Astrocyte of the spinal cord (primary cell): ENCODE data around the gene SLC7A7.
"Not testable (repeated sequence)": the region's sequence is repeated elsewhere in the genome, so short reads cannot be mapped to it uniquely, and the experiment has no call there.

Experiments
- DNase-seq: peaks from one replicate; pipeline ENCODE4 v3.0.0; 2011; ENCODE audit warnings: low read depth, low spot score
- H3K4me3 ChIP-seq: 2 replicates; pipeline ENCODE4 v1.5.1; 2011; ENCODE audit warnings: low read depth, mild to moderate bottlenecking, low read length, moderate library complexity
- in situ Hi-C: cut with HindIII; loops from 2 replicates; pipeline ENCODE4 v1.10.0; 2017; ENCODE audit warnings: low sequenced_read_pairs
- TF ChIP-seq, protein P1 (sequence below): IDR thresholded peaks from 2 replicates; pipeline ENCODE4 v1.5.1; 2012; ENCODE audit warnings: low read depth, mild to moderate bottlenecking, low read length, inconsistent platforms

The SLC7A7 gene

DNA sequence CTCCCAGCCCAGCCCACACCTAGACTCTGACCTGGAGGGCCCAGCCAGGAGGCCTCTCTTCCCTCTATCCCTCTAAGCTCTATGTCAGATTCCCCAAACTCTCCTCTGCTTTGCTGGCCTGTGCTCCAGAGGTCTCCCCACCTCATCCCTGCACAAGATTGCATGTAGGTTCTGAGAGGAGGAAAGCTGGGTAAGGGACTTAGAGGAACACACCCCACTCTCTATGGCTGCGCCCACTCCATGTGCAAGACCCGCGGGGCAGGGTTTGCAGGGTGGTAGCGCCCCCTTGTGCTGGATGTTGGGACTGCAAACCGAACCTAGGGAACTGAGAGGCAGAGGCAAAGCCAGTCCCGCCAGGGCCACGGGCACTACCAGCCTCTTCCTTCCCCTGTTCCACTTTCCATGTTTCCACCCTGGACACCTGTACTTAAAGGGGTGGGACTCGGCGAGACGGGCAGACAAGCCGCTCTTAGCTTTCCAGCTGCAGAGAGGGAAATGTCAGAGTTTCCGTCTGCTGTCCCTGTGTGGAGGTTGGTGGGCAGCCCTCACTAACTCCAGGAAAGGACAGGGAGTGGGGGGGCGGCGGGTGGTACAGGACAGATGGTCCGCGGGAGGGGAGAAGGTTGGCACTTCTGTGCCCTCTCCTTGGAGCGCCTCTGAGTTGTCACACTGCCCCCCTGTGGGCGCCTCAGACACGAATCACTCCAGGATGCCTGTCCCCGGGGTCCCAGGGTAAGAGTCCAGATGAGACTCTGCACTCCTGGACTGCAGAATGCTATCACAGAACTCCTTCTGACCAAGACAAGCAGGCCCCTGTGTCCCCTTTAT, 37.9 kb upstream of the SLC7A7 start:
- peak overlapping the region; percentile 35 for H3K4me3 ChIP-seq
- TF ChIP-seq, protein P1, sequence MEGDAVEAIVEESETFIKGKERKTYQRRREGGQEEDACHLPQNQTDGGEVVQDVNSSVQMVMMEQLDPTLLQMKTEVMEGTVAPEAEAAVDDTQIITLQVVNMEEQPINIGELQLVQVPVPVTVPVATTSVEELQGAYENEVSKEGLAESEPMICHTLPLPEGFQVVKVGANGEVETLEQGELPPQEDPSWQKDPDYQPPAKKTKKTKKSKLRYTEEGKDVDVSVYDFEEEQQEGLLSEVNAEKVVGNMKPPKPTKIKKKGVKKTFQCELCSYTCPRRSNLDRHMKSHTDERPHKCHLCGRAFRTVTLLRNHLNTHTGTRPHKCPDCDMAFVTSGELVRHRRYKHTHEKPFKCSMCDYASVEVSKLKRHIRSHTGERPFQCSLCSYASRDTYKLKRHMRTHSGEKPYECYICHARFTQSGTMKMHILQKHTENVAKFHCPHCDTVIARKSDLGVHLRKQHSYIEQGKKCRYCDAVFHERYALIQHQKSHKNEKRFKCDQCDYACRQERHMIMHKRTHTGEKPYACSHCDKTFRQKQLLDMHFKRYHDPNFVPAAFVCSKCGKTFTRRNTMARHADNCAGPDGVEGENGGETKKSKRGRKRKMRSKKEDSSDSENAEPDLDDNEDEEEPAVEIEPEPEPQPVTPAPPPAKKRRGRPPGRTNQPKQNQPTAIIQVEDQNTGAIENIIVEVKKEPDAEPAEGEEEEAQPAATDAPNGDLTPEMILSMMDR, result peak; percentile 88
- peak; percentile 87 for DNase-seq
- in situ Hi-C loops, result no loop called here

DNA sequence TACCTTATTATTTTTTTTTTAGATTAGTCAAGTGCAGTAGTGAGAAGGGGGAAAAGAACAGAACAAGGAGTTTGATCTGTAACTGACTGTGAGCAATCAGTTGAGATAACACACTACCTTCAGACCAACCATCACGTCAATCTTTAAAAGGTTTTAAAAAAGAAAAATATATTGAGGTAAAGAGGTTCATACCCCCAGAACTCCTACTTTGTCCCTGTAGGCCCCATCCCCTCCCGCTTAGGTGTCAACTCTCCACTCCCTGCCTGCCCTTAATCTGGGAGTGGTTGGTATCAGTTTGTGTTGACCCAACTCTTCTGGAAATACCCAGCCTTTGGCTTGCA, 37.3 kb upstream of the SLC7A7 start:
- in situ Hi-C loops, result no loop called here
- TF ChIP-seq, protein P1, result no peak
- DNase-seq, result no peak
- H3K4me3 ChIP-seq, result no peak overlapping the region

DNA sequence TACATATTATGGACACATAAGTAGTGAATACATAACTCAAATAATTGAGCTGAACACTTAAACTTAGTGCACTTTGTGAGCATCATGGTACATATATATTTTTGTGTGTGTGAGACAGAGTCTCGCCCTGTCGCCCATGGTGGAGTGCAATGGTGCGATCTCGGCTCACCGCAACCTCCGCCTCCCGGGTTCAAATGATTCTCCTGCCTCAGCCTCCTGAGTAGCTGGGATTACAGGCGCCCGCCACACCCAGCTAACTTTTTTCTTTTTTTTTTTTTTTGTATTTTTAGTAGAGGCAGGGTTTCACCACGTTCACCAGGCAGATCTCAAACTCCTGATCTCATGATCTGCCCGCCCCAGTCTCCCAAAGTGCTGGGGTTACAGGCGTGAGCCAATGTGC, 36.9 kb upstream of the SLC7A7 start:
- in situ Hi-C loops, H3K4me3 ChIP-seq, DNase-seq: not testable (repeated sequence)

DNA sequence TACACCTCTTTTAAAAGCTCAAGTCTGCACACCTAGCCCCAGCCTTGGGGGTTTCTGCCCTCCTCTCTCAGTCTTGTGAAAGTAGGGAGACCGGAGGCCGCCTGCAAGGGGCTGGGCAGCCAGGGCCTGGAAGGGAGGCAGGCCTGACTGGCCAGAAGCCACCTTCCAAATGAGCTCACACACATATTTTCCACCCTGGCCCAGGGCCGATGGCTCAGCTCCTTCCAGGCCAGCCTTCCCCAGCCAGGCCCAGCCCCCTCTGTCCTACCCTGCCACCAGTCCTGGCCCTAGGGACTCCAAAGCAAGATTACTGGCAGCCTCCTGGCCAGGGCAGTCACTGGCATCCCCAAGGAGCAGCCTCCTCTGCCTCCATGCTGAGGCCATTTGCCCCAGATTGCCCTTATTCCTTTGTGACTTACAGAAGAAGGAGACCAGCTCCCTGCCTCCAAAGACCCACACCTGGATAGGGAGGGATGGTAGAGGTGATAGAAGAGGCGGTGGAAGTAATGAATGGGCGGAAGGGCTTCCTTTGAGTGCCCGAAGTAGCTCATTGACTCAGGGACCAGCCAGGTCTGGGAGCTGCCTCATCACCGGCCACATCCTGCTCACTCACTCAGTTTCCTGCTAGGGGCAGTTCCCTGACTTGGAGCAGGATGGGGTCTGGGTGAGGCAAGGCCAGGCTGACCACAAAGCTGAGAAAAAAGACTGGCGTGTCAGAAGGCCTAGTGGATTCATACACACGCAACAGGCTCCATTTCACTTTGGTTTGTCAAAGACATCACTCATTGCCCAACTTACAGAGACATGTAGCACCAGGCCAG, 35.9 kb upstream of the SLC7A7 start:
- H3K4me3 ChIP-seq, result no peak overlapping the region
- TF ChIP-seq, protein P1, result no peak
- peak; percentile 95 for DNase-seq
- in situ Hi-C loops, result no loop called here

DNA sequence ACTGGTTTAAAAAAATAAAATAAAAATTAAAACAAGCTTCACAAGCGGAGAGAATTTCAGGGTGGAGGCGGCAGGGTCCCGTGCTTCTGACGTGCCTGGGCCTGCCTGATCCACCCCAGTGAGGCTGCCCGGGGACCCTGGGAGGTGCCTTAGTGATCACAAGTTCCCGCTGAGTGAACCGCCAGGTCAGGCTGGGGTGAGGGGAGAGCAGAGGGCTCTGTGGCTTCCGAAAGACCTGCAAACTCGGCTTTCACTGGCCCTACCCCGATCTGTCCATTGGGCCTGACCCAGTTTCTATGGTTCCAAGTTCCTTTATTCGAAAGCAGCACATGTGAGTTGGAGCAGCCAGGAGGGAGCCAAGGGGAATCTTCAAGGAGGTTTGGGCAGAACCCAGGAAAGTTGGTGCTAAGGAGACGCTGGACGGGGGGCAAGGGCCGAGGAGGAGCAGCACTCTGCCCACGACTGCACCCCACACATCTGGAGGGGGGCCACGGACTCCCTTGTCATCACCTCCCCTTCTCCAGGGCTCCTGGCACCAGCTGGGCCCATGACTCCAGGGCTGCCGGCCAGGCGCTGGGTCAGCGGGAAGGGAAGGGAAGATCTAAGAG, 34.1 kb upstream of the SLC7A7 start:
- in situ Hi-C loops, result no loop called here
- DNase-seq, result no peak
- no peak overlapping the region for H3K4me3 ChIP-seq
- TF ChIP-seq, protein P1, result no peak

DNA sequence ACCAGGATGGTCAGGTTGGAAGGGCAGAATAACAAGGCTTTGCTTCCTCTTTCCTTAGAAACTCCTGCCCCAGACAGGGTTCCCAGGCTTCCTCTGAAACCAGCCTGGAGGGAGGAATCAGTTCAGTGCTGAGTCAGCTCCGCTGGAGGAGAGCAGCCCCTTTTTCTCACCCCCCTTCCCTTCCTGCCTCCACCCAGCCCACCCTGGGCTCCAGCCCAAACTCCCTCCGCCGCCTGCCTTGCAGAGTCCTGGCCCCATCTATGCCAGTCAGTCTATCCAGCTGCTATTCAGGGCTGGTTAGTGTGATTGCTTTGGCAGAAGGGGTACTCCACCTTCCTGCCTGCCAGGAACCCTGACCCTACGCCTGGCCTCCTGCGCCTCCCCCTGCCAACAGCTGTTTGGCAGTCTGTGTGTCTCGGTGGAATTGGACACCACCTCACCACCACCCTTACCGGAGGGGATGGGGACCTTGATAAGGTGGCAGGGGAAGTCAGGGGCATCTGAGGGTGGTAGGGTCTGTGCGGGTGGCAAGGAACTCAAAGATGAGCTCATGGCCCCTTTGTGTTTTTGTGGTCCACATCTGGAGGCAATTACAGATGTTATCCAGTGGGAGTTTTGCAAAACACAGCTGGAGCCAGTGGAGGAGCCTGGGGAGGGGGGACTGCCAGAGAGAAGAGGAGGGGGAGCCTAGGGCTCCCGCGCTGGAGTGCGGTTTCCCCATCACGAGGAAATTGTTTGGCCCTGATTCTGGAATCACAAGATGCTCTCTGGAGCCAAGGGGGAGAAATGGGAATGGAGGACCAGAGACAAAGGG, 33.3 kb upstream of the SLC7A7 start:
- TF ChIP-seq, protein P1, result no peak
- in situ Hi-C loops, result no loop called here
- DNase-seq, result peak; percentile 95
- H3K4me3 ChIP-seq, result no peak overlapping the region
